GM12891 (cell line): ENCODE results near the gene SLC9A8.

Experiments
- POLR2A ChIP-seq: IDR thresholded peaks from 2 replicates; pipeline ENCODE4 v1.6.1; 2011; ENCODE audit warnings: low read depth, low read length, control low read depth
- POLR2AphosphoS5 ChIP-seq: IDR thresholded peaks from 2 replicates; pipeline ENCODE4 v1.6.1; 2011; ENCODE audit warnings: low read depth, low read length, control low read depth
- TAF1 ChIP-seq: IDR thresholded peaks from 2 replicates; pipeline ENCODE4 v1.6.1; 2011; ENCODE audit warnings: low read depth, low read length, control low read depth

DNA sequence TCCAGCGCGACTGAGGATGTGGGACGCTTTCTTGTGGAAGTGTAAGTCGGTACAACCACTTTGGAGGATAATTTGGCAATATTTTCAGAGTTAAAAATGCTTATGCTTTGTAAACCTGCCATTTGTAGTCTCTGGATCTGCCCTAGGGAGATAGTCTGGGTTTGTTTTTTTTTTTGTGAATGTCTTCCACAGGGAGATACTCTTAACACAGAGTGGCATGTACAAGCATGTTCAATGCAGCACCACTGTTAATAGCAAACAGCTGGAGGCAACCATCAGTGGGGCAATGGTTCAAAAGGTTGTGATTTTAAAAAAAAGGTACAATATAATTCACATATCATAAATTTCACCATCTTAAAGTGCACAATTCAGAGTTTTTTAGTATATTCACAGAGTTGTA lies 22.4 kb downstream of the SLC9A8 start:
- no peak for TF ChIP-seq TAF1
- TF ChIP-seq POLR2AphosphoS5: no peak
- no peak for TF ChIP-seq POLR2A
